Measurements from ENCODE around the gene SMS. TPM values are rescaled to one million over a fixed set of nuclear protein-coding genes. Genes with fewer than 3 reads are reported as not detected.
"Not testable (repeated sequence)": the region's sequence is repeated elsewhere in the genome, so short reads cannot be mapped to it uniquely, and the experiment has no call there.

The SMS gene
- total RNA-seq, 1 donor from 2014 or later = 172 TPM

- Mint-ChIP-seq H3K27me3 (ENCODE audit: low read depth) (no peaks in the 10 kb centered on the region), H3K4me1 (peaks cover 74% of the 10 kb centered on the region), H3K27ac (peak overlapping the region; percentile 96), H3K9me3 (peaks cover 5% of the 10 kb centered on the region), H3K36me3 (peaks cover 10% of the 10 kb centered on the region), H3K4me3 (no peak overlapping the region)
- DNase-seq (ENCODE audit: low spot score in 2 of 2, unreplicated experiment in 2 of 2) = no peak
- no peak for TF ChIP-seq CTCF (IDR thresholded peaks at IDR 0.05; ENCODE audit: unreplicated experiment)
Observed at GRCh38 chrX:21952624-21953023, 12.1 kb downstream of the SMS start.

- DNase-seq (ENCODE audit: low spot score in 2 of 2, unreplicated experiment in 2 of 2); H3K9me3 Mint-ChIP-seq; H3K27me3 Mint-ChIP-seq (ENCODE audit: low read depth): not testable (repeated sequence)
- Mint-ChIP-seq H3K27ac (peak overlapping the region; percentile 96), H3K36me3 (peaks cover 15% of the 10 kb centered on the region), H3K4me1 (peaks cover 67% of the 10 kb centered on the region), H3K4me3 (peak overlapping the region; percentile 31)
Observed at GRCh38 chrX:21953195-21953830, 12.8 kb downstream of the SMS start.

- no peak for TF ChIP-seq CTCF (IDR thresholded peaks at IDR 0.05; ENCODE audit: unreplicated experiment)
- peaks cover 67% of the 10 kb centered on the region for H3K4me1 Mint-ChIP-seq
- H3K4me3 Mint-ChIP-seq = no peak overlapping the region
Observed at GRCh38 chrX:21955403-21956189, 15.1 kb downstream of the SMS start.

GRCh38 chrX:21956783-21957182, 16.3 kb downstream of the SMS start:
- peaks cover 72% of the 10 kb centered on the region for H3K4me1 Mint-ChIP-seq
- no peak overlapping the region for H3K4me3 Mint-ChIP-seq
- no peak for TF ChIP-seq CTCF (IDR thresholded peaks at IDR 0.05; ENCODE audit: unreplicated experiment)
- H3K36me3 Mint-ChIP-seq = peaks cover 11% of the 10 kb centered on the region
- no peaks in the 10 kb centered on the region for H3K27me3 Mint-ChIP-seq (ENCODE audit: low read depth)
- H3K27ac Mint-ChIP-seq = peak overlapping the region; percentile 39
- H3K9me3 Mint-ChIP-seq = peaks cover 5% of the 10 kb centered on the region
- DNase-seq (ENCODE audit: low spot score in 2 of 2, unreplicated experiment in 2 of 2) = no peak

More at GRCh38 chrX:21955403-21956189, 15.1 kb downstream of the SMS start:
- Mint-ChIP-seq H3K9me3 (peaks cover 5% of the 10 kb centered on the region), H3K27ac (peak overlapping the region; percentile 96), H3K27me3 (ENCODE audit: low read depth) (no peaks in the 10 kb centered on the region), H3K36me3 (peaks cover 12% of the 10 kb centered on the region)
- no peak for DNase-seq (ENCODE audit: low spot score in 2 of 2, unreplicated experiment in 2 of 2)

GRCh38 chrX:21958187-21958586, 17.7 kb downstream of the SMS start:
- Mint-ChIP-seq H3K4me1 (peaks cover 70% of the 10 kb centered on the region), H3K27ac (peak overlapping the region; percentile 41), H3K9me3 (peaks cover 5% of the 10 kb centered on the region), H3K4me3 (no peak overlapping the region), H3K27me3 (ENCODE audit: low read depth) (no peaks in the 10 kb centered on the region), H3K36me3 (peaks cover 11% of the 10 kb centered on the region)
- DNase-seq (ENCODE audit: low spot score in 2 of 2, unreplicated experiment in 2 of 2) = no peak
- no peak for TF ChIP-seq CTCF (IDR thresholded peaks at IDR 0.05; ENCODE audit: unreplicated experiment)

- DNase-seq (ENCODE audit: low spot score in 2 of 2, unreplicated experiment in 2 of 2) = no peak
- Mint-ChIP-seq H3K4me1 (peaks cover 67% of the 10 kb centered on the region), H3K27me3 (ENCODE audit: low read depth) (no peaks in the 10 kb centered on the region), H3K27ac (no peak overlapping the region), H3K9me3 (peaks cover 5% of the 10 kb centered on the region), H3K4me3 (no peak overlapping the region), H3K36me3 (peaks cover 11% of the 10 kb centered on the region)
- no peak for TF ChIP-seq CTCF (IDR thresholded peaks at IDR 0.05; ENCODE audit: unreplicated experiment)
Observed at GRCh38 chrX:21958916-21959315, 18.4 kb downstream of the SMS start.

Data from mesothelial cell of epicardium (in vitro differentiated cells).